Activated B cell treated with CpG ODN at 0.5 μM for 24 hours (primary cell): ENCODE measurements around the gene LUZP2. TPM values are rescaled to one million over a fixed set of nuclear protein-coding genes. Genes with fewer than 3 reads are reported as not detected.

Experiments used
- ATAC-seq: fragments of 200-7000 bp; cut with Tn5 transposase; one replicate; pipeline ENCODE4 v1.10.0; 2021; ENCODE audit warnings: low read depth, mild to moderate bottlenecking, moderate library complexity
- CTCF ChIA-PET: fragments of 350-600 bp; sonication (Branson Sonifier 250); formaldehyde crosslinking; loops from one replicate; lab custom pipeline; 2021; ENCODE audit warnings: antibody characterized with exemption; lab: Charles Lee
- POLR2A ChIA-PET: fragments of 350-600 bp; sonication (Branson Sonifier 250); formaldehyde crosslinking; loops from one replicate; lab custom pipeline; 2021; ENCODE audit warnings: antibody characterized with exemption; lab: Charles Lee
- DNase-seq: peaks from one replicate; pipeline ENCODE4 v3.0.0; 2022
- H3K27ac Mint-ChIP-seq: one replicate; pipeline ENCODE4 v1.8.0; 2020; ENCODE audit warnings: mixed read lengths
- H3K27me3 Mint-ChIP-seq: one replicate; pipeline ENCODE4 v1.8.0; 2021; ENCODE audit warnings: mixed read lengths
- H3K36me3 Mint-ChIP-seq: one replicate; pipeline ENCODE4 v1.8.0; 2021; ENCODE audit warnings: low read depth, mixed read lengths
- H3K4me1 Mint-ChIP-seq: one replicate; pipeline ENCODE4 v1.8.0; 2021; ENCODE audit warnings: mixed read lengths
- H3K4me3 Mint-ChIP-seq: one replicate; pipeline ENCODE4 v1.8.0; 2020; ENCODE audit warnings: mild to moderate bottlenecking, mixed read lengths
- H3K9me3 Mint-ChIP-seq: one replicate; pipeline ENCODE4 v1.8.0; 2020; ENCODE audit warnings: mixed read lengths
- CTCF ChIP-seq: fragments of 200-600 bp; IDR thresholded peaks from one replicate; pipeline ENCODE4 v1.8.0; 2022; ENCODE audit warnings: antibody characterized with exemption, mild to moderate bottlenecking
- intact Hi-C: fragments of 100-400 bp; cut with micrococcal nuclease; formaldehyde crosslinking; loops from one replicate; pipeline ENCODE4 v1.15.1; 2024
- total RNA-seq: library from RNA; stranded (reverse); gene quantifications from 2 replicates; pipeline ENCODE4 v1.2.3, GENCODE V29; 2022

The LUZP2 gene
- total RNA-seq, 1 donor from 2014 or later: not detected

- no peaks in the 10 kb centered on the region for H3K36me3 Mint-ChIP-seq
- H3K27me3 Mint-ChIP-seq: no peaks in the 10 kb centered on the region
- TF ChIP-seq CTCF: no peak
- no peak overlapping the region for H3K4me3 Mint-ChIP-seq
- ChIA-PET CTCF (no interaction called here), POLR2A (no interaction called here)
- H3K4me1 Mint-ChIP-seq: no peaks in the 10 kb centered on the region
- no peaks in the 10 kb centered on the region for H3K9me3 Mint-ChIP-seq
- ATAC-seq (no peak), DNase-seq (no peak)
- intact Hi-C loops: no loop called here
- no peak overlapping the region for H3K27ac Mint-ChIP-seq
These were observed 92.2 kb downstream of the LUZP2 start for GRCh38 chr11:24589064-24589463.

GRCh38 chr11:24591283-24591682 lies 94.4 kb downstream of the LUZP2 start:
- intact Hi-C loops: no loop called here
- CTCF ChIA-PET: no interaction called here

GRCh38 chr11:24592360-24592759 lies 95.5 kb downstream of the LUZP2 start:
- POLR2A ChIA-PET: no interaction called here
- Mint-ChIP-seq H3K4me3 (no peak overlapping the region), H3K36me3 (no peaks in the 10 kb centered on the region), H3K9me3 (no peaks in the 10 kb centered on the region), H3K4me1 (no peaks in the 10 kb centered on the region), H3K27ac (no peak overlapping the region), H3K27me3 (no peaks in the 10 kb centered on the region)
- DNase-seq (no peak), ATAC-seq (no peak)
- CTCF ChIA-PET: no interaction called here
- intact Hi-C loops: no loop called here
- TF ChIP-seq CTCF: no peak

More at GRCh38 chr11:24591283-24591682, 94.4 kb downstream of the LUZP2 start:
- H3K36me3 Mint-ChIP-seq: no peaks in the 10 kb centered on the region
- TF ChIP-seq CTCF: no peak
- H3K9me3 Mint-ChIP-seq: no peaks in the 10 kb centered on the region
- no peak for DNase-seq
- no peak overlapping the region for H3K4me3 Mint-ChIP-seq
- no peak overlapping the region for H3K27ac Mint-ChIP-seq
- H3K27me3 Mint-ChIP-seq: no peaks in the 10 kb centered on the region
- no peak for ATAC-seq
- POLR2A ChIA-PET: no interaction called here
- H3K4me1 Mint-ChIP-seq: no peaks in the 10 kb centered on the region

GRCh38 chr11:24593332-24593731 lies 96.5 kb downstream of the LUZP2 start:
- no peak overlapping the region for H3K27ac Mint-ChIP-seq
- POLR2A ChIA-PET: no interaction called here
- no peak for TF ChIP-seq CTCF
- ATAC-seq: no peak
- intact Hi-C loops: no loop called here
- no peaks in the 10 kb centered on the region for H3K36me3 Mint-ChIP-seq
- no peaks in the 10 kb centered on the region for H3K4me1 Mint-ChIP-seq
- DNase-seq: no peak
- no peaks in the 10 kb centered on the region for H3K27me3 Mint-ChIP-seq
- CTCF ChIA-PET: no interaction called here
- no peak overlapping the region for H3K4me3 Mint-ChIP-seq
- no peaks in the 10 kb centered on the region for H3K9me3 Mint-ChIP-seq

GRCh38 chr11:24594401-24594800 lies 97.5 kb downstream of the LUZP2 start:
- ATAC-seq: no peak
- no peaks in the 10 kb centered on the region for H3K9me3 Mint-ChIP-seq
- POLR2A ChIA-PET: no interaction called here
- H3K36me3 Mint-ChIP-seq: no peaks in the 10 kb centered on the region
- H3K4me1 Mint-ChIP-seq: no peaks in the 10 kb centered on the region
- no peak overlapping the region for H3K27ac Mint-ChIP-seq
- H3K4me3 Mint-ChIP-seq: no peak overlapping the region
- no peaks in the 10 kb centered on the region for H3K27me3 Mint-ChIP-seq
- intact Hi-C loops: no loop called here
- CTCF ChIA-PET: no interaction called here
- TF ChIP-seq CTCF: no peak
- DNase-seq: no peak
